Endothelial cell of umbilical vein (primary cell): Measurements from ENCODE around the gene CAV1. TPM values are rescaled to one million over a fixed set of nuclear protein-coding genes. Genes with fewer than 3 reads are reported as not detected.

Experiments
- BruUV-seq: library from RNA; stranded (reverse); fragments of 400-500 nt; replicated peaks from 2 replicates; lab custom pipeline; 2021; lab: Mats Ljungman, UMichigan
- CTCF ChIA-PET: fragments of 300-600, 350-600 bp; sonication (Branson Sonifier 250); formaldehyde crosslinking; loops from one replicate; lab custom pipeline; 2021; ENCODE audit warnings: antibody characterized with exemption, inconsistent platforms; lab: Charles Lee
- POLR2A ChIA-PET: fragments of 300-600, 350-600 bp; sonication (Branson Sonifier 250); formaldehyde crosslinking; loops from one replicate; lab custom pipeline; 2021; ENCODE audit warnings: antibody characterized with exemption, inconsistent platforms; lab: Charles Lee
- DNase-seq: peaks from one replicate; pipeline ENCODE4 v3.0.0-alpha.2; 2011; ENCODE audit warnings: low read depth, low spot score
- FAIRE-seq: peaks from 2 replicates; lab custom pipeline; 2011; peaks lifted over from hg19 to GRCh38; lab: Jason Lieb, UNC
- H2AFZ ChIP-seq: 2 replicates; pipeline ENCODE4 v1.6.0; 2012; ENCODE audit warnings: low read depth, low read length, control low read depth, inconsistent platforms
- H3K27ac ChIP-seq: 2 replicates; pipeline ENCODE4 v1.5.1; 2011; ENCODE audit warnings: low read depth, mild to moderate bottlenecking, control low read depth, low read length, moderate library complexity; ENCODE audit not compliant: insufficient read depth
- H3K27me3 ChIP-seq, 2 experiments: 2 replicates each; pipeline versions ENCODE4 v1.6.0 to v1.6.1; 2011; ENCODE audit warnings: low read length in 2 of 2, mixed read lengths in 1 of 2; ENCODE audit not compliant: control insufficient read depth in 2 of 2, insufficient read depth in 2 of 2
- H3K36me3 ChIP-seq, 2 experiments: 2 replicates in 1 of 2; 3 replicates in 1 of 2; pipeline ENCODE4 v1.5.1; 2011; ENCODE audit warnings: low read length in 2 of 2, mild to moderate bottlenecking in 1 of 2, moderate library complexity in 1 of 2; ENCODE audit not compliant: control insufficient read depth in 2 of 2, insufficient read depth in 2 of 2; ENCODE audit errors: extremely low read depth in 1 of 2
- H3K4me1 ChIP-seq: 3 replicates; pipeline ENCODE4 v1.5.1; 2011; ENCODE audit warnings: mild to moderate bottlenecking, low read length; ENCODE audit not compliant: control insufficient read depth, insufficient read depth; ENCODE audit errors: extremely low read depth
- H3K4me2 ChIP-seq: 2 replicates; pipeline ENCODE4 v1.6.1; 2011; ENCODE audit warnings: low read length, control low read depth, mixed read lengths; ENCODE audit not compliant: insufficient read depth
- H3K4me3 ChIP-seq, 3 experiments: fragments of 200-600 bp in 1 of 3; sonication (generic), shearing (Covaris generic) in 1 of 3; replicated peaks in 1 of 3; 2 replicates each; pipeline ENCODE4 v1.5.1; 2011 to 2016; ENCODE audit warnings: control low read depth in 3 of 3, low read length in 3 of 3, mild to moderate bottlenecking in 2 of 3, inconsistent platforms in 1 of 3, low read depth in 1 of 3, moderate library complexity in 1 of 3; ENCODE audit not compliant: insufficient read depth in 1 of 3
- H3K79me2 ChIP-seq: 2 replicates; pipeline ENCODE4 v1.6.0; 2012; ENCODE audit warnings: low read length, inconsistent platforms; ENCODE audit not compliant: control insufficient read depth, insufficient read depth
- H3K9ac ChIP-seq: replicated peaks from 2 replicates; pipeline ENCODE3; 2011; ENCODE audit warnings: low read length, control low read depth; ENCODE audit not compliant: insufficient read depth; ENCODE audit errors: extremely low read depth
- H3K9me1 ChIP-seq: replicated peaks from 3 replicates; pipeline ENCODE4 v1.6.0; 2011; ENCODE audit warnings: mild to moderate bottlenecking, low read length; ENCODE audit not compliant: control insufficient read depth, insufficient read depth; ENCODE audit errors: extremely low read depth
- H3K9me3 ChIP-seq: replicated peaks from 2 replicates; pipeline ENCODE4 v1.5.1; 2012; ENCODE audit warnings: low read length, inconsistent platforms; ENCODE audit not compliant: control insufficient read depth, insufficient read depth
- H4K20me1 ChIP-seq: replicated peaks from 2 replicates; pipeline ENCODE3; 2011; ENCODE audit warnings: mild to moderate bottlenecking, low read length; ENCODE audit not compliant: control insufficient read depth, insufficient read depth; ENCODE audit errors: extremely low read depth
- EZH2 ChIP-seq: IDR thresholded peaks from 2 replicates; pipeline ENCODE4 v1.6.1; 2012; ENCODE audit warnings: borderline replicate concordance, low read depth, mild to moderate bottlenecking, moderate library complexity, low read length, inconsistent platforms; ENCODE audit not compliant: severe bottlenecking
- GATA2 ChIP-seq: IDR thresholded peaks from 2 replicates; pipeline ENCODE4 v1.7.0; 2011; ENCODE audit warnings: low read depth, mild to moderate bottlenecking, moderate library complexity, mixed read lengths, low read length; ENCODE audit not compliant: insufficient read length, insufficient read depth
- POLR2A ChIP-seq: IDR thresholded peaks from 2 replicates; pipeline ENCODE4 v1.6.1; 2012; ENCODE audit warnings: low read depth, mild to moderate bottlenecking, control low read depth, low read length
- POLR2AphosphoS5 ChIP-seq: IDR thresholded peaks from 2 replicates; pipeline ENCODE4 v1.6.1; 2012; ENCODE audit warnings: low read depth, mild to moderate bottlenecking, control low read depth, low read length, moderate library complexity; ENCODE audit not compliant: insufficient read depth
- dilution Hi-C: fragments of 300-500 bp; cut with MboI; formaldehyde crosslinking; loops from one replicate; pipeline ENCODE4 v1.15.0; 2019; ENCODE audit warnings: low sequenced_read_pairs; ENCODE audit not compliant: extremely low pct_ligation_motif_present
- intact Hi-C: fragments of 100-400 bp; cut with micrococcal nuclease; formaldehyde crosslinking; loops from one replicate; pipeline ENCODE4 v1.10.0; 2022
- polyA plus RNA-seq, 4 experiments: library from polyadenylated mRNA; depleted of rRNA in 3 of 4; stranded (reverse) in 3 of 4; unstranded in 1 of 4; fragments of >200 nt; gene quantifications; 2 replicates each; pipeline versions ENCODE4 v1.2.1 to v1.2.3, GENCODE V29; 2011 to 2012; ENCODE audit warnings: missing spikeins in 1 of 4
- total RNA-seq: library from RNA; stranded (reverse); gene quantifications from 2 replicates; pipeline ENCODE4 v1.2.3, GENCODE V29; 2021
- TF ChIP-seq, protein P1 (sequence below), 2 donors: IDR thresholded peaks; 1 replicate in 1 of 2; 2 replicates in 1 of 2; pipeline ENCODE4 v1.5.1; 2011; ENCODE audit warnings: low read length in 2 of 2, mild to moderate bottlenecking in 2 of 2, moderate library complexity in 2 of 2, control low read depth in 1 of 2, inconsistent platforms in 1 of 2, low read depth in 1 of 2; ENCODE audit not compliant: insufficient read depth in 1 of 2; ENCODE audit errors: extremely low read depth in 1 of 2

CAV1 gene
- total and polyA plus RNA-seq, 2 donors (not counting 3 experiments of a cell fraction or from before 2014, with no cell fraction given): 1,483 to 3,129 TPM

GRCh38 chr7:116579322-116579721 is 54.5 kb downstream of the CAV1 start:
- H3K9me1 ChIP-seq: no peaks in the 10 kb centered on the region
- intact Hi-C loops (no loop called here), dilution Hi-C loops (no loop called here)
- no peaks in the 10 kb centered on the region for H3K9me3 ChIP-seq
- H3K27me3 ChIP-seq: no peaks in the 10 kb centered on the region
- DNase-seq (no peak), FAIRE-seq (no peak)
- BruUV-seq: no TSS peak
- no peak overlapping the region for H3K9ac ChIP-seq
- H2AFZ ChIP-seq: no peak overlapping the region
- no peak overlapping the region for H3K27ac ChIP-seq
- no peaks in the 10 kb centered on the region for H4K20me1 ChIP-seq
- no peaks in the 10 kb centered on the region for H3K36me3 ChIP-seq
- peaks cover 49% of the 10 kb centered on the region for H3K4me1 ChIP-seq
- CTCF ChIA-PET: interaction anchor here (1.9 kb wide), 1 partner anchor 10 kb away, joined by 6 read pairs; no protein-coding TSS in a partner anchor
- no peak overlapping the region for H3K4me2 ChIP-seq
- H3K4me3 ChIP-seq: no peak overlapping the region
- TF ChIP-seq POLR2AphosphoS5: no peak
- POLR2A ChIA-PET: no interaction called here
- H3K79me2 ChIP-seq: no peaks in the 10 kb centered on the region

- intact Hi-C loops: no loop called here
- Histone ChIP-seq H3K4me3 (no peak overlapping the region), H3K4me2 (no peak overlapping the region), H3K4me1 (peaks cover 44% of the 10 kb centered on the region), H3K27me3 (no peaks in the 10 kb centered on the region), H2AFZ (no peak overlapping the region), H3K9me3 (no peaks in the 10 kb centered on the region), H3K79me2 (no peaks in the 10 kb centered on the region), H3K27ac (no peak overlapping the region), H3K9ac (no peak overlapping the region), H4K20me1 (no peaks in the 10 kb centered on the region), H3K9me1 (no peaks in the 10 kb centered on the region), H3K36me3 (no peaks in the 10 kb centered on the region)
- no peak for DNase-seq
- ChIA-PET CTCF (interaction anchor here (1.9 kb wide), 1 partner anchor 9 kb away, joined by 6 read pairs; no protein-coding TSS in a partner anchor), POLR2A (no interaction called here)
- dilution Hi-C loops: no loop called here
- BruUV-seq: no TSS peak
- TF ChIP-seq, protein P1, sequence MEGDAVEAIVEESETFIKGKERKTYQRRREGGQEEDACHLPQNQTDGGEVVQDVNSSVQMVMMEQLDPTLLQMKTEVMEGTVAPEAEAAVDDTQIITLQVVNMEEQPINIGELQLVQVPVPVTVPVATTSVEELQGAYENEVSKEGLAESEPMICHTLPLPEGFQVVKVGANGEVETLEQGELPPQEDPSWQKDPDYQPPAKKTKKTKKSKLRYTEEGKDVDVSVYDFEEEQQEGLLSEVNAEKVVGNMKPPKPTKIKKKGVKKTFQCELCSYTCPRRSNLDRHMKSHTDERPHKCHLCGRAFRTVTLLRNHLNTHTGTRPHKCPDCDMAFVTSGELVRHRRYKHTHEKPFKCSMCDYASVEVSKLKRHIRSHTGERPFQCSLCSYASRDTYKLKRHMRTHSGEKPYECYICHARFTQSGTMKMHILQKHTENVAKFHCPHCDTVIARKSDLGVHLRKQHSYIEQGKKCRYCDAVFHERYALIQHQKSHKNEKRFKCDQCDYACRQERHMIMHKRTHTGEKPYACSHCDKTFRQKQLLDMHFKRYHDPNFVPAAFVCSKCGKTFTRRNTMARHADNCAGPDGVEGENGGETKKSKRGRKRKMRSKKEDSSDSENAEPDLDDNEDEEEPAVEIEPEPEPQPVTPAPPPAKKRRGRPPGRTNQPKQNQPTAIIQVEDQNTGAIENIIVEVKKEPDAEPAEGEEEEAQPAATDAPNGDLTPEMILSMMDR (IDR thresholded peaks at IDR 0.05; ENCODE audit: extremely low read depth in 1 of 2, insufficient read depth in 1 of 2, low read depth in 1 of 2, low read length in 2 of 2): no peak
- TF ChIP-seq POLR2A (no peak), EZH2 (no peak), POLR2AphosphoS5 (no peak), GATA2 (no peak)
- FAIRE-seq: no peak
Observed at GRCh38 chr7:116579835-116580234, 55.0 kb downstream of the CAV1 start.
